ENCODE measurements around the gene CYP1A1. TPM values are rescaled to one million over a fixed set of nuclear protein-coding genes. Genes with fewer than 3 reads are reported as not detected.

CYP1A1 gene
- total and polyA plus RNA-seq, 9 of the 15 experiments (the other 6 are each of a cell fraction or from before 2014, with no cell fraction given) = 0.04 to 0.13 (median 0.05) TPM; not detected in 5

- TF ChIP-seq ZKSCAN1 (IDR thresholded peaks at IDR 0.05; ENCODE audit: low read depth, low read length) (peak; percentile 60; the same call in 1 of the 2 replicates), ERF (CRISPR knock-in tag; IDR thresholded peaks at IDR 0.05) (no peak)
- Histone ChIP-seq H3K9me3 (replicated peaks; ENCODE audit: control insufficient read depth, insufficient read depth, low read depth, low read length) (no peaks in the 10 kb centered on the region), H4K20me1 (replicated peaks; ENCODE audit: control insufficient read depth, insufficient read depth, low read length) (no peaks in the 10 kb centered on the region; the same call in 1 of the 2 replicates), H2AFZ (ENCODE audit: low read depth, low read length) (no peak overlapping the region), H3K4me1 (replicated peaks in 1 of 2; ENCODE audit: control insufficient read depth in 2 of 2, insufficient read depth in 2 of 2, low read length in 2 of 2) (peaks cover 0 to 12% of the 10 kb centered on the region in 2 experiments; a peak in 1 of 5 replicates), H3K4me2 (ENCODE audit: insufficient read depth, low read length) (no peak overlapping the region), H3K9me1 (ENCODE audit: control insufficient read depth, insufficient read depth, low read length) (no peaks in the 10 kb centered on the region), H3K9ac (ENCODE audit: insufficient read depth in 1 of 2, low read depth in 2 of 2, low read length in 2 of 2) (peak overlapping the region in 1 of 2 experiments; percentile 66; a peak in 2 of 4 replicates), H3K4me3 (no peak overlapping the region), H3K79me2 (ENCODE audit: control insufficient read depth, insufficient read depth, low read length) (no peaks in the 10 kb centered on the region), H3K27ac (ENCODE audit: extremely low read depth, low read depth, low read length) (no peak overlapping the region), H3K36me3 (ENCODE audit: control insufficient read depth, insufficient read depth, low read length) (no peaks in the 10 kb centered on the region), H3K27me3 (ENCODE audit: control insufficient read depth in 2 of 2, insufficient read depth in 2 of 2, low read length in 2 of 2) (peaks cover 0 to 22% of the 10 kb centered on the region in 2 experiments; a peak in 2 of 5 replicates)
- ChIA-PET CTCF (ENCODE audit: low intra/inter-chr PET ratio) (interaction anchor here (0.7 to 6.1 kb wide), 9 partner anchors 30 to 396 kb away, joined by 3 to 51 read pairs (median 9); no protein-coding TSS in a partner anchor), POLR2A (interaction anchor here (0.6 to 2.5 kb wide), 11 partner anchors 9 to 380 kb away, joined by 3 to 8 read pairs (median 4); no protein-coding TSS in a partner anchor)
- in situ Hi-C loops (cut with MboI) = loop anchor here (5.0 kb wide), 1 partner anchor 177 kb away; no protein-coding TSS in a partner anchor
- BruUV-seq (replicated peaks) = no TSS peak
- FAIRE-seq (no peak), ATAC-seq (no peak), DNase-seq (ENCODE audit: extremely low read depth in 1 of 4, low spot score in 3 of 4) (no peak)
- WGBS (ENCODE audit: insufficient coverage, low coverage, missing lambda C conversion rate) = 2% methylated on average over 3 of the region's 4 CpGs
- intact Hi-C loops (cut with micrococcal nuclease) = loop anchor here (5.0 to 10.0 kb wide), 2 partner anchors 67 to 434 kb away; partner anchors contain the start of gene C15orf39
These were observed 45.0 kb upstream of the CYP1A1 start for GRCh38 chr15:74770211-74770903.
